ENCODE results near the gene OGFOD3. TPM values are rescaled to one million over a fixed set of nuclear protein-coding genes. Genes with fewer than 3 reads are reported as not detected.

The OGFOD3 gene
- total and polyA plus RNA-seq, 9 of the 15 experiments (the other 6 are each of a cell fraction or from before 2014, with no cell fraction given) = 0.69 to 44.7 (median 18.9) TPM

DNA sequence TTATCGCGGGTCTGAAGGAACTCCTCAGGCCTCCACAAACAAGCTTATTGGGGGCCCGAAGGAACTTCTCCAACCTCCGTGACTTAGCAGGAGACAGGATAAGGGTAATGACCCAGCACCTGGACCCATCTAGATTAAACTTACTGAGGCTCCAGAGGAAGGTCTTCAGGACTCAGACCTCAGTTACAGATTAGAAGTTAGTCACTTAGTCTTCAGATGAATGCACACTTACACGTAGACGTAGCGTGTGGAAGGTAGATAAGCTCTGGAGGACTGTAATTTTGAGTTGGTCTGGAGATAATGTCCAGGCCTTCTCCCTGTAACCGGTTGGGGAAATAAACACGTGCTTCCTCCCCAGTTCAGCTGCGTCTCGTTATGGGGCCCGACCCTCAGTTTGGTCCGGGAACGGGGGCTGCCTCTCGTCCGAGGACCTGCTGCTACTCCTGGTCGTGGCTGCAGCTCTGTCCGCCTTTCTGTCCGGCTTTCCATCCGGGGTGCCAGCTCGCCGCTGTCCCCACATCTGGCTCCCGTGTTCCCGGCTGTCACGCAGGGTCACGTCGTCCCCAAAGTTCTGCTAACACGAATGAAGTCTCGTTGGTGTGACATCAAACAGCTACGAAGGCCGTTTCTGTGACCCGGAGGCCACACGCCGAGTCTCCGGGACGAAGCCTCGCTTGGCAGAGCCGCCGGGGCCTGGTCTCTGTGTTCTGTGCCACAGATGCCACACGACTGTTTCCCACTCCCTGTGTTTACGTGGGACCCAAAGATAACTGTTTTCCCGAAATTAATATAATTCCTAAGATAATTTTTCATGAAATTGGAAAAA, 73.0 kb downstream of the OGFOD3 start (continued):
- TF ChIP-seq, protein P1, sequence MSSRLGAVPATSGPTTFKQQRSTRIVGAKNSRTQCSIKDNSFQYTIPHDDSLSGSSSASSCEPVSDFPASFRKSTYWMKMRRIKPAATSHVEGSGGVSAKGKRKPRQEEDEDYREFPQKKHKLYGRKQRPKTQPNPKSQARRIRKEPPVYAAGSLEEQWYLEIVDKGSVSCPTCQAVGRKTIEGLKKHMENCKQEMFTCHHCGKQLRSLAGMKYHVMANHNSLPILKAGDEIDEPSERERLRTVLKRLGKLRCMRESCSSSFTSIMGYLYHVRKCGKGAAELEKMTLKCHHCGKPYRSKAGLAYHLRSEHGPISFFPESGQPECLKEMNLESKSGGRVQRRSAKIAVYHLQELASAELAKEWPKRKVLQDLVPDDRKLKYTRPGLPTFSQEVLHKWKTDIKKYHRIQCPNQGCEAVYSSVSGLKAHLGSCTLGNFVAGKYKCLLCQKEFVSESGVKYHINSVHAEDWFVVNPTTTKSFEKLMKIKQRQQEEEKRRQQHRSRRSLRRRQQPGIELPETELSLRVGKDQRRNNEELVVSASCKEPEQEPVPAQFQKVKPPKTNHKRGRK (tag; IDR thresholded peaks at IDR 0.05) = no peak
- TF ChIP-seq RAD21 (CRISPR knock-in tag; conservative IDR thresholded peaks at IDR 0.05 in 1 of 2, IDR thresholded peaks at IDR 0.05 in 1 of 2) (no peak), RB1 (IDR thresholded peaks at IDR 0.05; ENCODE audit: low read depth) (no peak; the same call in 1 of the 2 replicates), KLF6 (CRISPR knock-in tag; IDR thresholded peaks at IDR 0.05; ENCODE audit: borderline replicate concordance) (peak; percentile 61; the same call in 1 of the 2 replicates), PCBP2 (IDR thresholded peaks at IDR 0.05; ENCODE audit: low read depth, low read length, poor library complexity, severe bottlenecking) (no peak), ZEB2 (IDR thresholded peaks at IDR 0.05) (peak; percentile 100), ZFP1 (CRISPR knock-in tag; IDR thresholded peaks at IDR 0.05) (no peak; the same call in 1 of the 2 replicates), MTA1 (IDR thresholded peaks at IDR 0.05; ENCODE audit: borderline replicate concordance) (peak; percentile 91), NR2F6 (CRISPR knock-in tag; IDR thresholded peaks at IDR 0.05) (no peak), PHF8 (IDR thresholded peaks at IDR 0.05; ENCODE audit: borderline replicate concordance, low read length) (0 out of 2 replicates have a peak, but pooled peaks have one; percentile 8), NFE2 (IDR thresholded peaks at IDR 0.05; ENCODE audit: low read depth) (peak; percentile 92), SMARCA5 (IDR thresholded peaks at IDR 0.05) (peak; percentile 69), CREBBP (IDR thresholded peaks at IDR 0.05; ENCODE audit: low read depth, low read length) (no peak), PHF20 (IDR thresholded peaks at IDR 0.05; ENCODE audit: partially characterized antibody) (peak; percentile 0)
- TF ChIP-seq, protein P2, sequence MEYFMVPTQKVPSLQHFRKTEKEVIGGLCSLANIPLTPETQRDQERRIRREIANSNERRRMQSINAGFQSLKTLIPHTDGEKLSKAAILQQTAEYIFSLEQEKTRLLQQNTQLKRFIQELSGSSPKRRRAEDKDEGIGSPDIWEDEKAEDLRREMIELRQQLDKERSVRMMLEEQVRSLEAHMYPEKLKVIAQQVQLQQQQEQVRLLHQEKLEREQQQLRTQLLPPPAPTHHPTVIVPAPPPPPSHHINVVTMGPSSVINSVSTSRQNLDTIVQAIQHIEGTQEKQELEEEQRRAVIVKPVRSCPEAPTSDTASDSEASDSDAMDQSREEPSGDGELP (CRISPR knock-in tag; IDR thresholded peaks at IDR 0.05; ENCODE audit: borderline replicate concordance) = peak; percentile 83
- TF ChIP-seq, protein P3, sequence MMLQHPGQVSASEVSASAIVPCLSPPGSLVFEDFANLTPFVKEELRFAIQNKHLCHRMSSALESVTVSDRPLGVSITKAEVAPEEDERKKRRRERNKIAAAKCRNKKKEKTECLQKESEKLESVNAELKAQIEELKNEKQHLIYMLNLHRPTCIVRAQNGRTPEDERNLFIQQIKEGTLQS (IDR thresholded peaks at IDR 0.05) = peak; percentile 65; the same call in 1 of the 2 replicates
- TF ChIP-seq, protein P3 (CRISPR knock-in tag; conservative IDR thresholded peaks at IDR 0.05) = no peak
- TF ChIP-seq, protein P4, sequence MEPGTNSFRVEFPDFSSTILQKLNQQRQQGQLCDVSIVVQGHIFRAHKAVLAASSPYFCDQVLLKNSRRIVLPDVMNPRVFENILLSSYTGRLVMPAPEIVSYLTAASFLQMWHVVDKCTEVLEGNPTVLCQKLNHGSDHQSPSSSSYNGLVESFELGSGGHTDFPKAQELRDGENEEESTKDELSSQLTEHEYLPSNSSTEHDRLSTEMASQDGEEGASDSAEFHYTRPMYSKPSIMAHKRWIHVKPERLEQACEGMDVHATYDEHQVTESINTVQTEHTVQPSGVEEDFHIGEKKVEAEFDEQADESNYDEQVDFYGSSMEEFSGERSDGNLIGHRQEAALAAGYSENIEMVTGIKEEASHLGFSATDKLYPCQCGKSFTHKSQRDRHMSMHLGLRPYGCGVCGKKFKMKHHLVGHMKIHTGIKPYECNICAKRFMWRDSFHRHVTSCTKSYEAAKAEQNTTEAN (CRISPR knock-in tag; IDR thresholded peaks at IDR 0.05) = peak; percentile 90
- TF ChIP-seq, protein P5, sequence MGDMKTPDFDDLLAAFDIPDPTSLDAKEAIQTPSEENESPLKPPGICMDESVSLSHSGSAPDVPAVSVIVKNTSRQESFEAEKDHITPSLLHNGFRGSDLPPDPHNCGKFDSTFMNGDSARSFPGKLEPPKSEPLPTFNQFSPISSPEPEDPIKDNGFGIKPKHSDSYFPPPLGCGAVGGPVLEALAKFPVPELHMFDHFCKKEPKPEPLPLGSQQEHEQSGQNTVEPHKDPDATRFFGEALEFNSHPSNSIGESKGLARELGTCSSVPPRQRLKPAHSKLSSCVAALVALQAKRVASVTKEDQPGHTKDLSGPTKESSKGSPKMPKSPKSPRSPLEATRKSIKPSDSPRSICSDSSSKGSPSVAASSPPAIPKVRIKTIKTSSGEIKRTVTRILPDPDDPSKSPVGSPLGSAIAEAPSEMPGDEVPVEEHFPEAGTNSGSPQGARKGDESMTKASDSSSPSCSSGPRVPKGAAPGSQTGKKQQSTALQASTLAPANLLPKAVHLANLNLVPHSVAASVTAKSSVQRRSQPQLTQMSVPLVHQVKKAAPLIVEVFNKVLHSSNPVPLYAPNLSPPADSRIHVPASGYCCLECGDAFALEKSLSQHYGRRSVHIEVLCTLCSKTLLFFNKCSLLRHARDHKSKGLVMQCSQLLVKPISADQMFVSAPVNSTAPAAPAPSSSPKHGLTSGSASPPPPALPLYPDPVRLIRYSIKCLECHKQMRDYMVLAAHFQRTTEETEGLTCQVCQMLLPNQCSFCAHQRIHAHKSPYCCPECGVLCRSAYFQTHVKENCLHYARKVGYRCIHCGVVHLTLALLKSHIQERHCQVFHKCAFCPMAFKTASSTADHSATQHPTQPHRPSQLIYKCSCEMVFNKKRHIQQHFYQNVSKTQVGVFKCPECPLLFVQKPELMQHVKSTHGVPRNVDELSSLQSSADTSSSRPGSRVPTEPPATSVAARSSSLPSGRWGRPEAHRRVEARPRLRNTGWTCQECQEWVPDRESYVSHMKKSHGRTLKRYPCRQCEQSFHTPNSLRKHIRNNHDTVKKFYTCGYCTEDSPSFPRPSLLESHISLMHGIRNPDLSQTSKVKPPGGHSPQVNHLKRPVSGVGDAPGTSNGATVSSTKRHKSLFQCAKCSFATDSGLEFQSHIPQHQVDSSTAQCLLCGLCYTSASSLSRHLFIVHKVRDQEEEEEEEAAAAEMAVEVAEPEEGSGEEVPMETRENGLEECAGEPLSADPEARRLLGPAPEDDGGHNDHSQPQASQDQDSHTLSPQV (IDR thresholded peaks at IDR 0.05) = peak; percentile 99
